ENCODE measurements around the gene ANKLE2.

- TF ChIP-seq POLR2AphosphoS5 (IDR thresholded peaks at IDR 0.05; ENCODE audit: low read depth, low read length), result no peak
- no peak for TF ChIP-seq TAF1 (IDR thresholded peaks at IDR 0.05; ENCODE audit: borderline replicate concordance, insufficient read depth, low read length)
These were observed 20.3 kb upstream of the ANKLE2 start for GRCh38 chr12:132781938-132782337.

All from PFSK-1 (cell line).